ENCODE measurements around the gene PLCB3. TPM values are rescaled to one million over a fixed set of nuclear protein-coding genes. Genes with fewer than 3 reads are reported as not detected.
A peak's percentile ranks its signal among the peaks of the same experiment; 100 is the strongest.

PLCB3 gene
- total RNA-seq = 10 to 100 TPM; 18.1 to 20.4 TPM

DNA sequence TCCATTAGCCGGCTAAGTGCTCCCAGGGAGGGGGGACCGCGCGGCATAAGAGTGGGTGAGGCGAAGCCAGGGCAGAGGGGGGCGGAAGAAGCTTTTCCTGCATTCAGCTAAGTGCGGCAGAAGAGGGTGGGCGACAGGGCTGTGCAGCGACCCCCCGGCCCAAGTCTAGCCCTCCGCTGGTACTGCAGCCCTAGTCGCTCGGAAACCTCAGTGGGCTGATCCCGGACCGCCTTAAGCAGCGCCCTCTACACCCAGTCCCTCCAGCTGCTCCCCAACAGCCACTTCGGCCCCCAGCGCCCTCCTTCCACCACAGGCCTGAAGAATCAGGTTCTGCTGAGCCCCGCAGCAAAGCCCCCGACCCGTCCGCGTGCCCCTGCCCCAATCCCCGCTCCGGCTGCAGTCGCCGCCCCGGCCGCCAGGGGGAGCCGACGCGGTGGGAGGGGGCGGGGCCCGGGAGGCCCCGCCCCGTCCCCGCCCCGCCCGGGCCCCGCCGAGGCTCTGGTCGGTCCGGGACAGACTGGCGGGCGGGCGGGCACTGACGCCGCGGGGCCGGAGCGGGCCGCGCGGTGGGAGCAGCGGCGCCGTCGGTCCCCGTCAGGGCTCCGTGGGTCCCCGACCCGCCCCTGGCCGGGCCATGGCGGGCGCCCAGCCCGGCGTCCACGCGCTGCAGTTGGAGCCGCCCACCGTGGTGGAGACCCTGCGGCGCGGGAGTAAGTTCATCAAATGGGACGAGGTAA lies at the start of gene PLCB3:
Gene PLCB3 (plus strand): TSS at position 515 of the 737 bp plus-strand sequence. CDS start 120 bp downstream, at position 635.
- CTCF ChIA-PET = interaction anchor here (0.8 to 12.3 kb wide), 18 partner anchors 9 to 81 kb away, joined by 3 to 146 read pairs (median 8); partner anchors contain the start of genes BAD, CATSPERZ, ESRRA and FERMT3
- Mint-ChIP-seq H3K36me3 (peaks cover 2% of the 10 kb centered on the region), H3K4me3 (peak within 1 kb of the TSS; percentile 89)

DNA sequence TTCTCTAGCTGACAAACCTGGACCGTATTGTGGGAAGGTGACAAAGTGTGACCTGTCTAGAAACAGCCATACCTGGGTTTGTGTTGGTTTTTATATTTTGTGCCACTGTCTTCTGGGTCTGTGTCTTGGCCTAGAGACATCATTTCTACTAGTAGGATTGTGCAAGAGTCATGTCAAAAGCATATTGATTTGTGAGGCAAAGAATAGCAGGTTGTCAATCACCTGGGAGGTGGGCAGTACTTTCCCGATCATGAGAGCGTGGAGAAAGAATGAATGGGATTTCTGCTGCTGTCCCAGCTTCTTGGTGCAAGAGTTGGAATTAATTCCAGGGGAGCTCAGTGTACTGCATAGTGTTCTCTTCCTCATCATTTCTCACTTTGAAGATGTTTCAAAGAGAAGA lies 49.8 kb upstream of the PLCB3 start:
- Mint-ChIP-seq H3K9me3 (ENCODE audit: low read depth) (no peaks in the 10 kb centered on the region), H3K36me3 (peaks cover 57% of the 10 kb centered on the region), H3K4me1 (peaks cover 42% of the 10 kb centered on the region), H3K27me3 (no peaks in the 10 kb centered on the region), H3K27ac (peak overlapping the region; percentile 7), H3K4me3 (no peak overlapping the region)
- DNase-seq = no peak
- CTCF ChIA-PET = interaction anchor here (1.0 to 9.6 kb wide), 4 partner anchors 13 to 102 kb away, joined by 3 to 169 read pairs (median 89); partner anchors contain the start of genes CATSPERZ, DNAJC4, ESRRA and PLCB3
- no peak for ATAC-seq

More for the DNA sequence above, at the start of gene PLCB3:
- DNase-seq (peak; percentile 68), ATAC-seq (peak; percentile 71)
- Mint-ChIP-seq H3K27me3 (no peaks in the 10 kb centered on the region), H3K4me1 (peaks cover 29% of the 10 kb centered on the region), H3K27ac (peak within 1 kb of the TSS; percentile 72), H3K9me3 (ENCODE audit: low read depth) (no peaks in the 10 kb centered on the region)

GRCh38 chr11:64202992-64203391 lies 48.3 kb upstream of the PLCB3 start:
- Mint-ChIP-seq H3K27ac (no peak overlapping the region), H3K4me1 (peaks cover 34% of the 10 kb centered on the region), H3K36me3 (peaks cover 60% of the 10 kb centered on the region), H3K9me3 (ENCODE audit: low read depth) (no peaks in the 10 kb centered on the region), H3K4me3 (no peak overlapping the region), H3K27me3 (no peaks in the 10 kb centered on the region)
- CTCF ChIA-PET = interaction anchor here (1.0 to 9.6 kb wide), 5 partner anchors 14 to 129 kb away, joined by 3 to 169 read pairs (median 52); partner anchors contain the start of genes CATSPERZ, ESRRA, PLCB3 and PRDX5
- no peak for DNase-seq
- ATAC-seq = no peak

DNA sequence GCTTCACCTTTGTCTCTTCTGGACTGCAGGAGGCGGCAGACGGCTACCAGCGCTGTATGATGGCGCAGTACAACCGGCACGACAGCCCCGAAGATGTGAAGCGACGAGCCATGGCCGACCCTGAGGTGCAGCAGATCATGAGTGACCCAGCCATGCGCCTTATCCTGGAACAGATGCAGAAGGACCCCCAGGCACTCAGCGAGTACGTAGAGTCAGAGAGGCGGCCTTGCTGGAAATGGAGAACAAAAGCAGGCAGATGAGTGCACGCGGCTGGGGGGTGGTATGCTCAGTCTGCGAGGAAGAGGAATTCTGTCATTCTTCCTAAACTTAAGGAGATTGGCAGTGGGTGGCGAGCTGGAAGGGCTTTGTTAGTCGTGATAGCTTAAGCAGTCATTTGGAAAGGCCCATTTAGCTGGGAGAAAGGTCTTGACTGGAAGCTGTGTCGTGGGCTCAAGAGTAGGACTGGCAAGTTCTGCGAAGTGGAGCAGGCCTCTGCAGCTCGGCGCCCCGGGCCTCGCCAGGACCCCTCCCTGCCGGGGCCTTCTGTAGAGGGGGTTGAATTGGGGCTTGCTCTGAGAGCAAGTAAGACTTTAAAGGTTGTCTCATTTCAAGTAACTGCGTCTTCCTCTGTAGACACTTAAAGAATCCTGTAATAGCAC lies 47.8 kb upstream of the PLCB3 start:
- Mint-ChIP-seq H3K4me3 (no peak overlapping the region), H3K36me3 (peaks cover 59% of the 10 kb centered on the region), H3K9me3 (ENCODE audit: low read depth) (no peaks in the 10 kb centered on the region), H3K27ac (no peak overlapping the region), H3K4me1 (peaks cover 37% of the 10 kb centered on the region), H3K27me3 (no peaks in the 10 kb centered on the region)
- no peak for DNase-seq
- ATAC-seq = no peak
- CTCF ChIA-PET = interaction anchor here (1.0 to 9.6 kb wide), 8 partner anchors 15 to 114 kb away, joined by 5 to 169 read pairs (median 22); partner anchors contain the start of genes CATSPERZ, DNAJC4, ESRRA and NUDT22

DNA sequence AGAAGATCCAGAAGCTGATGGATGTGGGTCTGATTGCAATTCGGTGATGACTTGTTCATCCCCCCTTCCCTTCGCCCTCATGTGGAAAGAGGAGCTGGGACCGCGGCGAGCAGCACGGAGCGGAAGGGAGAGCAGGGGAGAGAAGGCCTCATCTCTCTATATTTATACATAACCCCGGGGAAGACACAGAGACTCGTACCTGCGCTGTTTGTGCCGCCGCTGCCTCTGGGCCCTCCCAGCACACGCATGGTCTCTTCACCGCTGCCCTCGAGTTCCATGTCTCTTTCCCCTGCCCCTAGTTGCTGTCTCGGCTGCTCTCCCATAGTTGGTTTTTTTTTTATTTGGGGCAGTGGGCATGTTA lies 47.3 kb upstream of the PLCB3 start:
- Mint-ChIP-seq H3K4me1 (peaks cover 42% of the 10 kb centered on the region), H3K4me3 (no peak overlapping the region)
- CTCF ChIA-PET = interaction anchor here (0.6 to 9.6 kb wide), 27 partner anchors 9 to 245 kb away, joined by 3 to 169 read pairs (median 5); partner anchors contain the start of genes BAD, CATSPERZ, DNAJC4 and ESRRA

GRCh38 chr11:64204464-64204989 lies 46.8 kb upstream of the PLCB3 start:
- CTCF ChIA-PET = interaction anchor here (0.6 to 9.6 kb wide), 29 partner anchors 9 to 245 kb away, joined by 3 to 169 read pairs (median 5); partner anchors contain the start of genes BAD, CATSPERZ, DNAJC4 and ESRRA
- peaks cover 60% of the 10 kb centered on the region for H3K36me3 Mint-ChIP-seq
- peaks cover 45% of the 10 kb centered on the region for H3K4me1 Mint-ChIP-seq
- ATAC-seq (peak; percentile 30), DNase-seq (peak; percentile 86)
- no peaks in the 10 kb centered on the region for H3K27me3 Mint-ChIP-seq
- no peaks in the 10 kb centered on the region for H3K9me3 Mint-ChIP-seq (ENCODE audit: low read depth)
- peak overlapping the region; percentile 45 for H3K4me3 Mint-ChIP-seq
- H3K27ac Mint-ChIP-seq = peak overlapping the region; percentile 78

More for the DNA sequence above, 47.3 kb upstream of the PLCB3 start:
- ATAC-seq = no peak
- Mint-ChIP-seq H3K27ac (no peak overlapping the region), H3K27me3 (no peaks in the 10 kb centered on the region), H3K36me3 (peaks cover 58% of the 10 kb centered on the region), H3K9me3 (ENCODE audit: low read depth) (no peaks in the 10 kb centered on the region)
- DNase-seq = no peak

- Mint-ChIP-seq H3K27me3 (no peaks in the 10 kb centered on the region), H3K27ac (peak within 1 kb of the TSS; percentile 96), H3K4me3 (peak within 1 kb of the TSS; percentile 92), H3K4me1 (peaks cover 42% of the 10 kb centered on the region), H3K36me3 (peaks cover 50% of the 10 kb centered on the region), H3K9me3 (ENCODE audit: low read depth) (no peaks in the 10 kb centered on the region)
- DNase-seq (peak; percentile 89), ATAC-seq (peak; percentile 69)
- CTCF ChIA-PET = interaction anchor here (0.8 to 9.6 kb wide), 20 partner anchors 11 to 368 kb away, joined by 3 to 169 read pairs (median 11); partner anchors contain the start of genes BAD, CATSPERZ, DNAJC4 and ESRRA
Measured at GRCh38 chr11:64206457-64207255, 44.7 kb upstream of the PLCB3 start, which contains the start of gene FERMT3. TSS of gene FERMT3 (plus strand) at chr11:64206721. CDS start at chr11:64207365, 644 bp downstream.

DNA sequence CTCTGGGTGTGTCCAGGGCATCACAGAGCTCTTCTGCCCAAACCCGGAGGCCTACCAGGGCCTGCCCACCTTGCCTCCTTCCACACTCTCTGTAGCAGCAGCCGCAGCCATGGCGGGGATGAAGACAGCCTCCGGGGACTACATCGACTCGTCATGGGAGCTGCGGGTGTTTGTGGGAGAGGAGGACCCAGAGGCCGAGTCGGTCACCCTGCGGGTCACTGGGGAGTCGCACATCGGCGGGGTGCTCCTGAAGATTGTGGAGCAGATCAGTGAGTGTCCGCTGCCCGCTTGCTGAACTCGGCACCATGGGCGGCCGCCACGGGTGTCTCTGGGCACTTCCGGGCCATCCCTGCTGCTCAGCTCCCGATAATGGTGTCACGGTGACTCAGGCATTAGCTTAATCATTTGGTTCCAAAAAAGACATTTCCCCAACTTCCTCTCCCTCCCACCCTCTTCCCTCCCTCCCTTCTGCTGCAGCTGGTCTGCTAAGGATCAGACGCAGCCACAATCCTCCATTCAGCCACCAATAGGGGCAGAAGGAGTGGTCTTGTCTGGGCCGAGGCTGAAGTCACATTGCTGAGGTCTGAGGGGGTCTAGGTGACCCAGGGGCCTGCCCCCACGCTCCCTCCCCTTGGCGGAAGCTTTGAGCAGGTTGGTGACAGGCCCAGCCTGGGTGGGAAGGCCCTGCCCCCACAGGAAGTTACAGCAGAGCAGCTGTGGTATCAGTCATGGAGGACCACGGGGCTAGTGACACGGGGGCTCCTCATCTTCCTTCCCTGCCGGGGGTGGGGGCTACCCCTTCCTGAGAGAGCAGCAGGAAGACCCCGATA lies 43.9 kb upstream of the PLCB3 start:
- CTCF ChIA-PET = interaction anchor here (0.6 to 9.6 kb wide), 23 partner anchors 10 to 386 kb away, joined by 3 to 169 read pairs (median 6); partner anchors contain the start of genes BAD, CATSPERZ, DNAJC4 and ESRRA
- Mint-ChIP-seq H3K36me3 (peaks cover 49% of the 10 kb centered on the region), H3K4me1 (peaks cover 43% of the 10 kb centered on the region)

GRCh38 chr11:64208086-64208795 lies 43.1 kb upstream of the PLCB3 start:
- H3K9me3 Mint-ChIP-seq (ENCODE audit: low read depth) = no peaks in the 10 kb centered on the region
- H3K36me3 Mint-ChIP-seq = peaks cover 45% of the 10 kb centered on the region
- ATAC-seq (no peak), DNase-seq (no peak)
- peak overlapping the region; percentile 92 for H3K4me3 Mint-ChIP-seq
- peak overlapping the region; percentile 96 for H3K27ac Mint-ChIP-seq
- CTCF ChIA-PET = interaction anchor here (0.6 to 9.6 kb wide), 14 partner anchors 18 to 386 kb away, joined by 3 to 169 read pairs (median 15); partner anchors contain the start of genes BAD, CATSPERZ, DNAJC4 and ESRRA
- no peaks in the 10 kb centered on the region for H3K27me3 Mint-ChIP-seq
- peaks cover 42% of the 10 kb centered on the region for H3K4me1 Mint-ChIP-seq

More for the DNA sequence above, 43.9 kb upstream of the PLCB3 start:
- Mint-ChIP-seq H3K9me3 (ENCODE audit: low read depth) (no peaks in the 10 kb centered on the region), H3K4me3 (peak overlapping the region; percentile 92), H3K27me3 (no peaks in the 10 kb centered on the region), H3K27ac (peak overlapping the region; percentile 96)
- DNase-seq (peak; percentile 95), ATAC-seq (peak; percentile 77)

DNA sequence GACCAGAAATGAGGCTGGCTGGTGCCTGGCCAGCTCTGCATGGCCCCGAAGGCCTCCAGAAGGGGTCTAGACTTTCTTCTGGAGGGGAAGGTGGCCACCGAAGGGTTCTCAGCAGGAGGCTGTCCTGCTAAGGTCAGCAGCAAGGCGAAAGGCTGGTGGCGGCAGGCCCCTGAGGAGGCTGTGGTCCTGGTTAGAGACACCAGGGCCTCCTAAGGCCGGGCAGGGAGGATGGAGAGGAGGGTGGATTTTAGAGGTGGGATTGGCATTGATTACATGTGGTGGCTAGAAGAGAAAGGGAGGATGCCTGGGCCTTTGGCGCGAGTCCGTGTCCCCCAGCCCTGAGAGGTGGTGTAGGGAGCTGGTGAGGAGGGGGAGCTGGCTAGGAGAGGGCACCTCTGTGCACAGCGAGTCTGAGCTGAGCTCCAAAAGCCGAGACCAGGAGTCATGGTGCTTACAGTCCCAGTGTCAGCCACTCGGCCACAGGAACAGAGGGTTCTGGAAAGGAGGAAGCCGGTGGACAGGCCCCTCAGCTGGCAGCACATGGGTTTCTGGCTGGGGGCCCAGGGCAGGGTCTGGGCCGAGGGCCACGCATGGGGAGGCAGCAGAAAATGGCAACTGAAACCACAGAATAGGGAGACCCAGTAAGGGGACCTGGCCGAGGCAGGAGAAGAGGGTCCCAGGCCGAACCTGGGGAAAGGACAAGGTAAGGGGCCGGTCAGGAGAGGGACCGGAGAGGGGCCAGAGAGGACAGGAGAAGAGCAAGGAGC lies 42.4 kb upstream of the PLCB3 start:
- ATAC-seq (no peak), DNase-seq (no peak)
- Mint-ChIP-seq H3K4me3 (peak overlapping the region; percentile 35), H3K9me3 (ENCODE audit: low read depth) (no peaks in the 10 kb centered on the region), H3K27me3 (no peaks in the 10 kb centered on the region), H3K4me1 (peaks cover 38% of the 10 kb centered on the region), H3K36me3 (peaks cover 42% of the 10 kb centered on the region), H3K27ac (peak overlapping the region; percentile 96)
- CTCF ChIA-PET = interaction anchor here (1.2 to 9.4 kb wide), 5 partner anchors 17 to 123 kb away, joined by 3 to 169 read pairs (median 18); partner anchors contain the start of genes CATSPERZ, DNAJC4, ESRRA and NUDT22

All from activated CD8-positive, alpha-beta memory T cell treated with anti-CD3 and anti-CD28 coated beads, Interleukin-2, amount 10 ng/mL, durations not matched to agents 7 days and 5 days (primary cell).